HepG2 (cell line): ENCODE data around the gene AHCYL1. TPM values are rescaled to one million over a fixed set of nuclear protein-coding genes. Genes with fewer than 3 reads are reported as not detected.

Experiments used
- AKAP8 ChIP-seq: sonication (generic); formaldehyde crosslinking; IDR thresholded peaks from 2 replicates; pipeline ENCODE4 v1.5.1; 2020; ENCODE audit warnings: mild to moderate bottlenecking, missing genetic modification reagents
- CENPT ChIP-seq: sonication (generic); formaldehyde crosslinking; IDR thresholded peaks from 2 replicates; pipeline ENCODE4 v1.8.0; 2022; ENCODE audit warnings: low read depth, mild to moderate bottlenecking, moderate library complexity, missing genetic modification reagents
- EP300 ChIP-seq, 3 experiments: sonication (generic) in 1 of 3; formaldehyde crosslinking in 1 of 3; IDR thresholded peaks; 2 replicates each; pipeline versions ENCODE4 v1.5.1 to v1.6.1; 2011 to 2020; ENCODE audit warnings: low read depth in 2 of 3, low read length in 2 of 3, borderline replicate concordance in 1 of 3, improper control_type of control experiment in 1 of 3, mild to moderate bottlenecking in 1 of 3, missing genetic modification reagents in 1 of 3, moderate library complexity in 1 of 3
- HMGA1 ChIP-seq: sonication (generic); formaldehyde crosslinking; conservative IDR thresholded peaks from 2 replicates; pipeline ENCODE4 v1.4.0; 2020; ENCODE audit warnings: missing genetic modification reagents
- IRF1 ChIP-seq: sonication (generic); formaldehyde crosslinking; IDR thresholded peaks from 2 replicates; pipeline ENCODE4 v1.4.0; 2020; ENCODE audit warnings: low read depth, mild to moderate bottlenecking, missing genetic modification reagents
- IRF2 ChIP-seq: IDR thresholded peaks from 2 replicates; pipeline ENCODE4 v1.6.1; 2018; ENCODE audit warnings: missing genetic modification reagents, missing compliant biosample characterization
- KLF13 ChIP-seq: sonication (generic); formaldehyde crosslinking; IDR thresholded peaks from 2 replicates; pipeline ENCODE4 v1.4.0; 2020; ENCODE audit warnings: mild to moderate bottlenecking, missing genetic modification reagents
- NFE2 ChIP-seq: sonication (generic); formaldehyde crosslinking; IDR thresholded peaks from 2 replicates; pipeline ENCODE4 v1.4.0; 2020; ENCODE audit warnings: missing genetic modification reagents
- NFE2L1 ChIP-seq: sonication (generic); formaldehyde crosslinking; IDR thresholded peaks from 2 replicates; pipeline ENCODE4 v1.4.0; 2020; ENCODE audit warnings: missing genetic modification reagents, mild to moderate bottlenecking, borderline replicate concordance
- NFYB ChIP-seq: sonication (generic); formaldehyde crosslinking; IDR thresholded peaks from 2 replicates; pipeline ENCODE4 v1.4.0; 2020; ENCODE audit warnings: missing genetic modification reagents
- NR2F6 ChIP-seq, 2 experiments: IDR thresholded peaks; 2 replicates each; pipeline ENCODE4 v1.6.1; 2016; ENCODE audit warnings: antibody characterized with exemption in 1 of 2, mild to moderate bottlenecking in 1 of 2
- PRMT3 ChIP-seq: sonication (generic); formaldehyde crosslinking; IDR thresholded peaks from 2 replicates; pipeline ENCODE4 v1.8.1; 2022; ENCODE audit warnings: low read depth, mild to moderate bottlenecking, moderate library complexity, missing genetic modification reagents, borderline replicate concordance
- SAFB2 ChIP-seq: sonication (generic); formaldehyde crosslinking; IDR thresholded peaks from 2 replicates; pipeline ENCODE4 v1.5.1; 2020; ENCODE audit warnings: missing genetic modification reagents, low read depth, mild to moderate bottlenecking, borderline replicate concordance
- SIX1 ChIP-seq: sonication (generic); formaldehyde crosslinking; IDR thresholded peaks from 2 replicates; pipeline ENCODE4 v1.4.0; 2020; ENCODE audit warnings: missing genetic modification reagents, borderline replicate concordance
- SRSF4 ChIP-seq: fragments of 200-400 bp; formaldehyde crosslinking; IDR thresholded peaks from one replicate; pipeline ENCODE4 v1.6.1; 2018; ENCODE audit warnings: mild to moderate bottlenecking, low read depth, low read length, moderate library complexity; ENCODE audit not compliant: poor library complexity, severe bottlenecking
- SUZ12 ChIP-seq: fragments of 150-350 bp; IDR thresholded peaks from 2 replicates; pipeline ENCODE4 v1.6.1; 2014; ENCODE audit warnings: low read depth, low read length
- TEAD3 ChIP-seq: optimal IDR thresholded peaks from 2 replicates; pipeline ENCODE3; 2016; ENCODE audit warnings: borderline replicate concordance
- ZFP82 ChIP-seq: sonication (generic); formaldehyde crosslinking; IDR thresholded peaks from 2 replicates; pipeline ENCODE4 v1.5.1; 2020; ENCODE audit warnings: mild to moderate bottlenecking, missing genetic modification reagents, borderline replicate concordance
- ZFY ChIP-seq: sonication (generic); formaldehyde crosslinking; IDR thresholded peaks from 2 replicates; pipeline ENCODE4 v1.4.0; 2020; ENCODE audit warnings: missing genetic modification reagents
- ZNF382 ChIP-seq: sonication (generic); formaldehyde crosslinking; IDR thresholded peaks from 2 replicates; pipeline ENCODE4 v1.5.0; 2020; ENCODE audit warnings: missing genetic modification reagents, mild to moderate bottlenecking, borderline replicate concordance
- ZNF460 ChIP-seq: sonication (generic); formaldehyde crosslinking; IDR thresholded peaks from 2 replicates; pipeline ENCODE4 v1.5.1; 2020; ENCODE audit warnings: missing genetic modification reagents, mild to moderate bottlenecking, borderline replicate concordance
- ZNF563 ChIP-seq: sonication (generic); formaldehyde crosslinking; IDR thresholded peaks from 2 replicates; pipeline ENCODE4 v1.8.0; 2022; ENCODE audit warnings: mild to moderate bottlenecking, moderate library complexity, missing genetic modification reagents
- ZNF564 ChIP-seq: sonication (generic); formaldehyde crosslinking; IDR thresholded peaks from 2 replicates; pipeline ENCODE4 v1.8.1; 2023; ENCODE audit warnings: mild to moderate bottlenecking, missing genetic modification reagents
- ZNF780A ChIP-seq: sonication (generic); formaldehyde crosslinking; IDR thresholded peaks from 2 replicates; pipeline ENCODE4 v1.8.0; 2022; ENCODE audit warnings: mild to moderate bottlenecking, missing genetic modification reagents, moderate library complexity
- ZSCAN31 ChIP-seq: sonication (generic); formaldehyde crosslinking; IDR thresholded peaks from 2 replicates; pipeline ENCODE4 v1.5.0; 2020; ENCODE audit warnings: low read depth, mild to moderate bottlenecking, missing genetic modification reagents
- polyA plus RNA-seq, 8 experiments: library from polyadenylated mRNA; depleted of rRNA in 3 of 8; stranded (reverse) in 7 of 8; unstranded in 1 of 8; fragments of >200 nt; fragmentation: Illumina TruSeq in 4 of 8; extraction: Trizol in 4 of 8; gene quantifications; 2 replicates each; pipeline versions ENCODE4 v1.2.1 to v1.2.3, GENCODE V29; 2011 to 2016; ENCODE audit warnings: low read depth in 4 of 8, missing spikeins in 1 of 8, mixed read lengths in 1 of 8; ENCODE audit not compliant: insufficient read depth in 1 of 8
- total RNA-seq, 5 experiments: library from RNA; depleted of rRNA; stranded (reverse); fragments of >200 nt; fragmentation: Illumina TruSeq; extraction: Trizol; gene quantifications; 2 replicates each; pipeline ENCODE4 v1.2.3, GENCODE V29; 2016; ENCODE audit warnings: low read depth in 1 of 5
- TF ChIP-seq, protein P1 (sequence below): sonication (generic); formaldehyde crosslinking; IDR thresholded peaks from 2 replicates; pipeline ENCODE4 v1.4.0; 2020; ENCODE audit warnings: missing genetic modification reagents
- TF ChIP-seq, protein P2 (sequence below): sonication (generic); formaldehyde crosslinking; IDR thresholded peaks from 2 replicates; pipeline ENCODE4 v1.5.1; 2020; ENCODE audit warnings: missing genetic modification reagents, mild to moderate bottlenecking, borderline replicate concordance
- TF ChIP-seq, protein P3 (sequence below): sonication (generic); formaldehyde crosslinking; IDR thresholded peaks from 2 replicates; pipeline ENCODE4 v1.8.1; 2023; ENCODE audit warnings: mild to moderate bottlenecking, missing genetic modification reagents, borderline replicate concordance

Gene AHCYL1
- total and polyA plus RNA-seq, 2 of the 13 experiments (the other 11 are each of a cell fraction or from before 2014, with no cell fraction given) = 40.9 to 76.3 TPM

GRCh38 chr1:109948285-109948630 is 36.3 kb upstream of the AHCYL1 start (continued):
- no peak for TF ChIP-seq IRF2 (CRISPR knock-in tag)
- no peak for TF ChIP-seq PRMT3
- no peak for TF ChIP-seq ZNF382 (CRISPR knock-in tag)
- no peak for TF ChIP-seq SUZ12
- TF ChIP-seq SIX1 (CRISPR knock-in tag) = peak; percentile 34; the same call in 1 of the 2 replicates
- no peak for TF ChIP-seq SAFB2
- no peak for TF ChIP-seq SRSF4
- no peak for TF ChIP-seq ZNF460
- no peak for TF ChIP-seq CENPT (CRISPR knock-in tag)
- TF ChIP-seq ZNF563 (CRISPR knock-in tag) = no peak
- TF ChIP-seq HMGA1 (CRISPR knock-in tag) = no peak
- no peak for TF ChIP-seq AKAP8 (CRISPR knock-in tag)
- TF ChIP-seq EP300 (IDR thresholded peaks at IDR 0.05; ENCODE audit: low read depth in 2 of 2, low read length in 2 of 2) = peak in 1 of 2 experiments; percentile 75; a peak in 2 of 4 replicates
- no peak for TF ChIP-seq EP300 (CRISPR knock-in tag; IDR thresholded peaks at IDR 0.05; ENCODE audit: borderline replicate concordance)
- TF ChIP-seq NFE2L1 (CRISPR knock-in tag) = no peak
- TF ChIP-seq, protein P1, sequence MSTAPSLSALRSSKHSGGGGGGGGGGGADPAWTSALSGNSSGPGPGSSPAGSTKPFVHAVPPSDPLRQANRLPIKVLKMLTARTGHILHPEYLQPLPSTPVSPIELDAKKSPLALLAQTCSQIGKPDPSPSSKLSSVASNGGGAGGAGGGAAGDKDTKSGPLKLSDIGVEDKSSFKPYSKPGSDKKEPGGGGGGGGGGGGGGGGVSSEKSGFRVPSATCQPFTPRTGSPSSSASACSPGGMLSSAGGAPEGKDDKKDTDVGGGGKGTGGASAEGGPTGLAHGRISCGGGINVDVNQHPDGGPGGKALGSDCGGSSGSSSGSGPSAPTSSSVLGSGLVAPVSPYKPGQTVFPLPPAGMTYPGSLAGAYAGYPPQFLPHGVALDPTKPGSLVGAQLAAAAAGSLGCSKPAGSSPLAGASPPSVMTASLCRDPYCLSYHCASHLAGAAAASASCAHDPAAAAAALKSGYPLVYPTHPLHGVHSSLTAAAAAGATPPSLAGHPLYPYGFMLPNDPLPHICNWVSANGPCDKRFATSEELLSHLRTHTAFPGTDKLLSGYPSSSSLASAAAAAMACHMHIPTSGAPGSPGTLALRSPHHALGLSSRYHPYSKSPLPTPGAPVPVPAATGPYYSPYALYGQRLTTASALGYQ (CRISPR knock-in tag) = peak; percentile 56; the same call in 1 of the 2 replicates
- no peak for TF ChIP-seq ZFP82 (CRISPR knock-in tag)
- TF ChIP-seq ZNF564 (CRISPR knock-in tag) = no peak
- TF ChIP-seq KLF13 (CRISPR knock-in tag) = no peak
- TF ChIP-seq NFE2 (CRISPR knock-in tag) = no peak
- TF ChIP-seq ZFY (CRISPR knock-in tag) = no peak
- no peak for TF ChIP-seq IRF1 (CRISPR knock-in tag)
- peak; percentile 74 for TF ChIP-seq NR2F6 (IDR thresholded peaks at IDR 0.05)
- 0 out of 2 replicates have a peak, but pooled peaks have one; percentile 51 for TF ChIP-seq NR2F6 (CRISPR knock-in tag; IDR thresholded peaks at IDR 0.05)
- no peak for TF ChIP-seq ZNF780A (CRISPR knock-in tag)
- no peak for TF ChIP-seq TEAD3 (CRISPR knock-in tag)
- TF ChIP-seq, protein P2, sequence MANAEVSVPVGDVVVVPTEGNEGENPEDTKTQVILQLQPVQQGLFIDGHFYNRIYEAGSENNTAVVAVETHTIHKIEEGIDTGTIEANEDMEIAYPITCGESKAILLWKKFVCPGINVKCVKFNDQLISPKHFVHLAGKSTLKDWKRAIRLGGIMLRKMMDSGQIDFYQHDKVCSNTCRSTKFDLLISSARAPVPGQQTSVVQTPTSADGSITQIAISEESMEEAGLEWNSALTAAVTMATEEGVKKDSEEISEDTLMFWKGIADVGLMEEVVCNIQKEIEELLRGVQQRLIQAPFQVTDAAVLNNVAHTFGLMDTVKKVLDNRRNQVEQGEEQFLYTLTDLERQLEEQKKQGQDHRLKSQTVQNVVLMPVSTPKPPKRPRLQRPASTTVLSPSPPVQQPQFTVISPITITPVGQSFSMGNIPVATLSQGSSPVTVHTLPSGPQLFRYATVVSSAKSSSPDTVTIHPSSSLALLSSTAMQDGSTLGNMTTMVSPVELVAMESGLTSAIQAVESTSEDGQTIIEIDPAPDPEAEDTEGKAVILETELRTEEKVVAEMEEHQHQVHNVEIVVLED (CRISPR knock-in tag) = no peak
- TF ChIP-seq ZSCAN31 (CRISPR knock-in tag) = no peak
- TF ChIP-seq, protein P3, sequence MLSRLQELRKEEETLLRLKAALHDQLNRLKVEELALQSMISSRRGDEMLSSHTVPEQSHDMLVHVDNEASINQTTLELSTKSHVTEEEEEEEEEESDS (CRISPR knock-in tag) = no peak
- no peak for TF ChIP-seq NFYB (CRISPR knock-in tag)
